Activated CD4-positive, alpha-beta T cell treated with anti-CD3 and anti-CD28 coated beads for 36 hours (primary cell): ENCODE results near the gene SPAG7. TPM values are rescaled to one million over a fixed set of nuclear protein-coding genes. Genes with fewer than 3 reads are reported as not detected.

Experiments
- ATAC-seq: fragments of 200-7000 bp; cut with Tn5 transposase; one replicate; pipeline ENCODE4 v1.10.0; 2021; ENCODE audit warnings: mild to moderate bottlenecking, moderate library complexity
- CTCF ChIA-PET: fragments of 350-600 bp; sonication (Branson Sonifier 250); formaldehyde crosslinking; loops from one replicate; lab custom pipeline; 2021; ENCODE audit warnings: antibody characterized with exemption; lab: Charles Lee
- POLR2A ChIA-PET: fragments of 350-600 bp; sonication (Branson Sonifier 250); formaldehyde crosslinking; loops from one replicate; lab custom pipeline; 2021; ENCODE audit warnings: antibody characterized with exemption, inconsistent platforms; lab: Charles Lee
- DNase-seq: peaks from one replicate; pipeline ENCODE4 v3.0.0-alpha.2; 2020
- H3K27ac Mint-ChIP-seq: one replicate; pipeline ENCODE4 v1.8.0; 2021; ENCODE audit warnings: mixed read lengths
- H3K27me3 Mint-ChIP-seq: one replicate; pipeline ENCODE4 v1.8.0; 2021; ENCODE audit warnings: mixed read lengths
- H3K36me3 Mint-ChIP-seq: one replicate; pipeline ENCODE4 v1.8.0; 2021; ENCODE audit warnings: low read depth, mixed read lengths
- H3K4me1 Mint-ChIP-seq: one replicate; pipeline ENCODE4 v1.8.0; 2021; ENCODE audit warnings: mixed read lengths
- H3K4me3 Mint-ChIP-seq: one replicate; pipeline ENCODE4 v1.8.0; 2021; ENCODE audit warnings: mild to moderate bottlenecking, moderate library complexity, mixed read lengths
- H3K9me3 Mint-ChIP-seq: one replicate; pipeline ENCODE4 v1.8.0; 2021; ENCODE audit warnings: low read depth, mixed read lengths
- intact Hi-C, 2 experiments: fragments of 100-400 bp; cut with DNase I in 1 of 2; cut with micrococcal nuclease in 1 of 2; formaldehyde crosslinking; loops; one replicate each; pipeline versions ENCODE4 v1.14.2 to v1.15.1; 2022 to 2024; cut with DNase I, micrococcal nuclease
- total RNA-seq, 2 experiments: library from RNA; stranded (reverse); gene quantifications; one replicate each; pipeline ENCODE4 v1.2.3, GENCODE V29; 2021

Gene SPAG7
- total RNA-seq, 2 experiments from 2014 or later = 61.4 to 69.4 TPM

DNA sequence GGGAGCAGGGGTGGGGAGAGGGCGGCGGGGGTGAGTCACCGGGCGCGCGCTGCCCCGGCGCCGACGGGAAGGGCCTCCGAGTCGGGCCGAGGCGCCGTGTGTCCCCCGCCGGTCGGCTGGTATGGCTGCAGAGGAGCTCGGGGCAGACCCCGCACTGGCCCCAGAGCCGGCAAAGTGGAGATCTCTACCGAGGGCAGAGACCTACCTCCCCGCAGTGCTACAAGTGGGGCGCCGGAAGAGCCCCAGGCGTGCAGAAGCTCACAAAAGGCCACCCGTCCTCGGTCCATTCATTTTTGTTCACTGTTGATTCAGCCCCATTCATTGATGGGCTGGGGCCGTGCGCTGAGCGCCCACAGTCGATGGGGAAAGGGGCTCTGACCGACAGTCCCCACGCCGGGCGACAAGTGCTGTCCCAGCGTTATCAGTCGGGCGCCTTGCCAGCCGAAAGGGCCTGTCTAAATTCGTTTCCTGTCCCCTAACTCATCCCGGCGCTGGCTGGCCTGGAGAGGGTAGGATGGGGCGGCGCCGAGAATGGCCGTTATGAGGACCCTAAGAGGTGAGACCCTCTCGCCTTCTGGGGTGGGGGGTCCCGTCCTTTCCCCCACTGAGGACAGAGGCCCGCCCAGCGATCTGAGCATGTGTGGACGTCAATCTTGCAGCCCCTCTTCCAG, 17.4 kb downstream of the SPAG7 start:
- CTCF ChIA-PET = interaction anchor here (0.6 to 0.9 kb wide), 2 partner anchors 17 to 161 kb away, joined by 3 to 4 read pairs; partner anchors contain the start of gene SPAG7
- intact Hi-C loops = loop anchor here in 1 of 2 experiments (1.0 kb wide), 2 partner anchors 37 to 128 kb away; partner anchors contain the start of genes CAMTA2 and ZFP3
- Mint-ChIP-seq H3K9me3 (no peaks in the 10 kb centered on the region), H3K27ac (peak overlapping the region; percentile 94), H3K36me3 (peaks cover 30% of the 10 kb centered on the region), H3K4me1 (peaks cover 21% of the 10 kb centered on the region), H3K4me3 (peak overlapping the region; percentile 99), H3K27me3 (no peaks in the 10 kb centered on the region)
- peak; percentile 8 for ATAC-seq
- DNase-seq = peak; percentile 62
- POLR2A ChIA-PET = interaction anchor here (0.5 to 9.2 kb wide), 6 partner anchors 9 to 226 kb away, joined by 3 to 80 read pairs (median 4); partner anchors contain the start of genes RNF167, SLC25A11 and SPAG7

DNA sequence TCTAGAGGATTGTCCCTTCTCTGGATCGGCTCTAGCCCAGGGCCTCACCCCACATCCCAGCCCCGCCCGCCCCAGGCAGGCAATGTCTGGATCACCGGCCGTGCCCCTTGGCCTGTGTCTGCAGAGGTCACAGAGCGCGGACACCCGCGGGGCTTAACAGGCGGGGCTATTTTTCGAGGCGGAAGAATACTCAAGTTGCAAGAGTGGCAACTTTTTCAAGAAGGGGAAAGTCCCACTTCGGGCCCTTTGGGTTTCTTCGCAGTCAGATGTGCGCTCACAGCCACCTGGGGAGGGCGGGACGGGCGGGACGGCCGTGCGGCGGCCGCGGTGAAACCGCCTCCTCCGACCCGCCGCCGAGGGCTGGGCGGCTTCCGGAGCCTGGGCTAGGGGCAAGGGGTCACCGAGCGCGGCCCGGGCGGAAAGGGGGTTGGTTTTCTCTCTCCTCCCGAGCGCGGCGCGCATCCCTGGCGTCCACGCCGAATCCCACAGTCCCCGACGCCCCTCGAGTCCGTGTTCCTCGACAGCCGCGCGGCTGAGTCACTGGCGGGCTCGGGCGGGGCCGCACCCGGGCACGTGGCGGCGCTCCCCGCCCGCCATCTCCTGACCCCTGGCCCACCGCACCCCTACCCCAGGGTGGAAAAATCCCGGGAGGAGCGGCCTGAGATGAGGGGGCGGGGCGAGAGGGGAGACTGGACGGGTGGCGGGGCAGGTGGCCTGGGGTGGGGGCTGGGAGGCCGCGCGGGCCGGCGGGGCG, 18.1 kb downstream of the SPAG7 start:
- Mint-ChIP-seq H3K36me3 (peaks cover 38% of the 10 kb centered on the region), H3K4me1 (peaks cover 28% of the 10 kb centered on the region), H3K27ac (peak overlapping the region; percentile 89), H3K27me3 (no peaks in the 10 kb centered on the region), H3K9me3 (no peaks in the 10 kb centered on the region), H3K4me3 (peak overlapping the region; percentile 99)
- intact Hi-C loops = loop anchor here (1.0 to 10.0 kb wide), 12 partner anchors 18 to 1693 kb away; partner anchors contain the start of genes ATP2A3 (in 1 of the 2), C17orf107 (in 1 of the 2), CAMTA2 (in 1 of the 2) and KIAA0753 (in 1 of the 2)
- peak; percentile 25 for ATAC-seq
- CTCF ChIA-PET = interaction anchor here (0.9 kb wide), 1 partner anchor 18 kb away, joined by 4 read pairs; the partner anchor contains the start of gene SPAG7
- peak; percentile 86 for DNase-seq
- POLR2A ChIA-PET = interaction anchor here (0.6 to 9.2 kb wide), 4 partner anchors 9 to 25 kb away, joined by 3 to 80 read pairs (median 7); partner anchors contain the start of genes RNF167, SLC25A11 and SPAG7

DNA sequence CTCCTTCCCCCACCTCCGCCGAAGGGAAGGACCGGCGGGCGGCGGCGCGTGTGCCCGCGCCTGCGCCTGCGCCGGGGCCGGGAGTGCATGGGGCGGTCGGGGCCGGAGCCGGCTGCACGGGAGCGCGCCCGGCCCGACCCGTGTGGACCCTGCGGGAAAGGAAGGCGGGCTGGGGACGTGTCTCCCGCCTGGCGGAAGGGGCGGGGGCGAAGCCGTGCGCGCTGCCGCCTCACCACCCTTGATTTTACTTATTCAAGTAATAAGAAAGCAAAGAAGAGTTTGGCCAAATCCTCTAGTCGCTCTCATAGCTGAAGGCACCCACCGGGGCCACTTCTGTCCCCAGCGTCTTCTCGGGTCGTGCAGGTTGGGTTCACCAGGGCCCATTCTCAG, 18.7 kb downstream of the SPAG7 start:
- ChIA-PET POLR2A (interaction anchor here (0.8 to 9.2 kb wide), 2 partner anchors 9 to 19 kb away, joined by 8 to 80 read pairs; partner anchors contain the start of genes RNF167, SLC25A11 and SPAG7), CTCF (interaction anchor here (0.6 kb wide), 1 partner anchor 19 kb away, joined by 5 read pairs; the partner anchor contains the start of gene SPAG7)
- Mint-ChIP-seq H3K36me3 (peaks cover 42% of the 10 kb centered on the region), H3K27ac (peak overlapping the region; percentile 100), H3K4me3 (peak overlapping the region; percentile 99), H3K4me1 (peaks cover 34% of the 10 kb centered on the region), H3K9me3 (no peaks in the 10 kb centered on the region), H3K27me3 (no peaks in the 10 kb centered on the region)
- intact Hi-C loops = loop anchor here (1.0 to 10.0 kb wide), 16 partner anchors 9 to 1693 kb away; partner anchors contain the start of genes ARRB2 (in 2 of the 2), RNF167 (in 2 of the 2), SLC25A11 (in 2 of the 2) and SPAG7 (in 2 of the 2)
- peak; percentile 39 for ATAC-seq
- peak; percentile 88 for DNase-seq

DNA sequence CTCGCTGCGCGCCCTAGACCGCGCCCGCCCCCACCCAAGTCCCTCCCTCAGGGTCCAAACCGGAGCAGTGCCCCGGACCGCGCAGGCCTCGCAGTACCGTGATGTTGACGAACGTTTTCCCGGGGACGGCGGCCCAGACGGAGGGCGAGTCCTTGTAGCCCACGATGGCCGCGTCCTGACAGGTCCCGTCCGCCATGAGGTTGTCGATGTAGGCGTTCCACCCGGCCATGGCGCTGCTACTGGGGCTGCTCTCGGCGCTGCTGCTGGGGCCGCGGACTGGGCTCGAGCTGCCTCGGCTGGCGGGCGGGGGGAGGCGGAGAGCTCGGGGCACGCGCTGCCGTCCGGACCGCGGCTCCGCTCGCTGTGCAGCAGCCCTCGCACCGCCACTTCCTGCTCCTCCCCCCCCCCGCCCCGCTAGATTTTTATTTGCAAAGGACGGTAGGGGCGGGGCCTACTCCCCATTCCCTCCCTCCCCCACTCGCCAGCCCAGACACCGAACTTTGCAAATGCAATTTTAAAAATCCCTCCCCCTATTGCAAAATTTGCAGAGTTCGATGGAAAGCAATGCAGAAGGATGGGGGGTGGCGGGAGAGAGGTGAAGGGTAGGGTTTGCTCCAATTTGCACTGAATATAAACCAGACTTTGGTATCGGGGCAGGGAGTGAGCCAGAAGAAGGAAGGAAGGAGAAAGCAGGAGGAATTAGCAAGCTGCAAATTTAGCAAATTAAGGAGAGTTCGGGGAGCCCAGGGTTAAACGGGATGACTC, 19.3 kb downstream of the SPAG7 start, which contains the start of gene PFN1:
Gene PFN1, minus strand, starts transcription at position 365 of the 765 bp plus-strand sequence. Its CDS starts 136 bp downstream, at position 229.
- Mint-ChIP-seq H3K4me3 (peak within 1 kb of the TSS; percentile 99), H3K9me3 (no peaks in the 10 kb centered on the region), H3K4me1 (peaks cover 40% of the 10 kb centered on the region), H3K36me3 (peaks cover 44% of the 10 kb centered on the region), H3K27ac (peak within 1 kb of the TSS; percentile 100), H3K27me3 (no peaks in the 10 kb centered on the region)
- intact Hi-C loops = loop anchor here (1.0 to 10.0 kb wide), 14 partner anchors 8 to 1694 kb away; partner anchors contain the start of genes ARRB2 (in 2 of the 2), RNF167 (in 2 of the 2), SLC25A11 (in 2 of the 2) and ATP2A3 (in 1 of the 2)
- ChIA-PET CTCF (interaction anchor here (0.6 to 1.0 kb wide), 2 partner anchors 19 kb away, joined by 4 to 5 read pairs; partner anchors contain the start of gene SPAG7), POLR2A (interaction anchor here (0.8 to 9.2 kb wide), 3 partner anchors 8 to 50 kb away, joined by 3 to 80 read pairs (median 8); partner anchors contain the start of genes KIF1C, RNF167, SLC25A11 and SPAG7)
- DNase-seq (peak; percentile 96), ATAC-seq (peak; percentile 23)

DNA sequence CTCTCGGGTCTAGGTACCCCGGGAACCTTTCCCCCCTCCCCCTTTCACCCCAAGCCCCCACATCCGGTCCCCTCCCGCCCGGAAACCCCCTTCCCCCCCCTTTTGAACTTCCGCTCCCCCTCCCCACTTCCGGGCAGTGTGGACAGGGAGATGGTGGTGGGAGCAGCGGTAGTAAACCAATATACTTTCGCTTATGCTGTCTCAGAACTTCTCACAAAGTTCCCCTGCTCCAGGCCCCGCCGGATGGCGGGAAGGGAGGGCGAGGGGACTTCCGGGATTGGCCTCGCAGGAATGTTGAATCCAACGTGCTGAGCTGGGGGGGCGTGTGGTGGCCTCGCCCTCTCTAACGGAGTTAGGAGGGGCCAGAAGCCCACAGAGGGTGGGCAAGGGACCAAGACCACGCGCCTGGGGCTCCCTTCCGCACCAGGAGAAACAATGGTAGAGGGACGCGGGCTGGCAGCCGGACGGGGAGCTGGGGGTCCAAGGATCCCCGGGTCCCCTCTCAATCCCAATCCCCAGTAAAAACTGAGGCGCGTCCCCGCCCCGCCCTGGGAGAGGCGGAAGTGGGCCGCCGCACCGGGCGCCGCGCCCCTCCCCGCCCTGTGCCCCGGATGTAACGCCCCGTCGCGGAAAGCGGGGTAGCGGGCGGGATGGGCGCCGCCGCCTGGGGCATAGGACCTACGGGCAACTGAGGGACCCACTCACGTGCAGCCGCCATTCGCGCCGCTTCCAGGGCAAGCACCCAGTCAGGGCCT, 20.0 kb downstream of the SPAG7 start:
- POLR2A ChIA-PET = interaction anchor here (0.6 to 9.2 kb wide), 3 partner anchors 20 to 336 kb away, joined by 3 to 80 read pairs (median 4); partner anchors contain the start of genes KIF1C and SPAG7
- Mint-ChIP-seq H3K4me1 (peaks cover 47% of the 10 kb centered on the region), H3K9me3 (no peaks in the 10 kb centered on the region), H3K4me3 (peak overlapping the region; percentile 99), H3K27ac (peak overlapping the region; percentile 100), H3K36me3 (peaks cover 51% of the 10 kb centered on the region), H3K27me3 (no peaks in the 10 kb centered on the region)
- ATAC-seq (peak; percentile 6), DNase-seq (peak; percentile 84)
- intact Hi-C loops = loop anchor here (1.0 to 10.0 kb wide), 14 partner anchors 7 to 1695 kb away; partner anchors contain the start of genes ARRB2 (in 2 of the 2), RNF167 (in 2 of the 2), SLC25A11 (in 2 of the 2) and ATP2A3 (in 1 of the 2)
- CTCF ChIA-PET = interaction anchor here (1.0 kb wide), 1 partner anchor 20 kb away, joined by 4 read pairs; the partner anchor contains the start of gene SPAG7

DNA sequence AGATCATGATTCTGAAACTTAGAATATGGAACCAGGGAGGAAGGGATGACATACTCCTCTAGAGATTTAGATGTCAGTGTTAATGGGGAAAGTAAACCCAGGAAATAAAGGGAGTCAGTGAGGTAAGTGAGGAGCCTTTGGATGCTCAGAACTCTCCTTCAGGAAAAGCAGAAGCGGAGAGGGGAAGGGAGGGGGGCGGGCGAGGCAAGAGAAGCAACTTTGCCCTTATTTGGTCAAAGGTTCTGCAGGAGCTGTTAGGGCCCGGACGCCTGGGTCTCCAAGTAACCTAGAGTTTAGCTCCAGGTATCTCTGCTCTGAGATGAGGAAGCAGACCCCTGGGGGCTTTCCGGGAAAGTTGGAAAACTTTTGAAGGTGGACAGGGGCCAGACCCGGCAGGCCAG, 20.6 kb downstream of the SPAG7 start:
- ATAC-seq (no peak), DNase-seq (no peak)
- H3K27me3 Mint-ChIP-seq = no peaks in the 10 kb centered on the region
- no peaks in the 10 kb centered on the region for H3K9me3 Mint-ChIP-seq
- H3K27ac Mint-ChIP-seq = peak overlapping the region; percentile 86
- H3K4me1 Mint-ChIP-seq = peaks cover 53% of the 10 kb centered on the region
- H3K4me3 Mint-ChIP-seq = peak overlapping the region; percentile 99
- intact Hi-C loops = loop anchor here (5.0 to 10.0 kb wide), 5 partner anchors 150 to 1695 kb away; partner anchors contain the start of genes ATP2A3 (in 1 of the 2), KIAA0753 (in 1 of the 2), PSMB6 (in 1 of the 2) and TXNDC17 (in 1 of the 2)
- peaks cover 57% of the 10 kb centered on the region for H3K36me3 Mint-ChIP-seq
- POLR2A ChIA-PET = interaction anchor here (0.6 to 9.2 kb wide), 2 partner anchors 21 to 337 kb away, joined by 4 to 80 read pairs; partner anchors contain the start of gene SPAG7
- CTCF ChIA-PET = interaction anchor here (1.0 kb wide), 1 partner anchor 20 kb away, joined by 4 read pairs; the partner anchor contains the start of gene SPAG7

DNA sequence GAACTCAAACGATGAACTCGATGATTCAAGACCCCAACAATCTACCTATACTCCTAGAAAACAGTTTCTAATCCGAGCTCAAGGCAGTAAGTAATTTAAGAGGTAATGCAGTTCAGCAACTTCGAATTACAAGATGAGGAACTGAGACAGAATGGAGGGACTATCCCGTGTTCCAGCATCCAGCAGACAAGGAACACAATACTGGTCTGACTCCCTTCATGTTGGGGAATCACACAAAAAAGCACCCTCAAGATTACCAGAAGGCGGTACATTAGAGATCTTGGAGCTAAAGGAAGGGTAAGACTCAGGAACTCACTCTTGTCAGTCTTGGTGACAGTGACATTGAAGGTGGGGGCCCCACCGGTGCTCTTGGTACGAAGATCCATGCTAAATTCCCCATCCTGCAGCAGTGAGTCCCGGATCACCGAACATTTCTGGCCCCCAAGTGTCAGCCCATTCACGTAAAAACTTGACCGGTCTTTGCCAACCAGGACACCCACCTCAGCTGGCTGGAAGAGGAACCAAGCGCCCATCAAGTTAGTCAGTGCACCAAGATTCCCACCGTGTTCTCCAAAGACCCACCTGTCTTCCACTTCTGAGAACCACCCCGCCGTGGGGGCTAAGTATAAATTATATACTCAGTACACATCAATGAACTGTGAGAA, 21.2 kb downstream of the SPAG7 start:
- Mint-ChIP-seq H3K27ac (peak overlapping the region; percentile 86), H3K9me3 (no peaks in the 10 kb centered on the region), H3K4me3 (peak overlapping the region; percentile 99), H3K27me3 (no peaks in the 10 kb centered on the region), H3K4me1 (peaks cover 55% of the 10 kb centered on the region), H3K36me3 (peaks cover 63% of the 10 kb centered on the region)
- POLR2A ChIA-PET = interaction anchor here (9.2 kb wide), 1 partner anchor 21 kb away, joined by 80 read pairs; the partner anchor contains the start of gene SPAG7
- DNase-seq (no peak), ATAC-seq (no peak)
- CTCF ChIA-PET = interaction anchor here (1.2 to 1.3 kb wide), 2 partner anchors 12 to 23 kb away, joined by 6 read pairs; no protein-coding TSS in a partner anchor
- intact Hi-C loops = loop anchor here (5.0 to 10.0 kb wide), 5 partner anchors 149 to 1696 kb away; partner anchors contain the start of genes ATP2A3 (in 1 of the 2), KIAA0753 (in 1 of the 2), PSMB6 (in 1 of the 2) and TXNDC17 (in 1 of the 2)

DNA sequence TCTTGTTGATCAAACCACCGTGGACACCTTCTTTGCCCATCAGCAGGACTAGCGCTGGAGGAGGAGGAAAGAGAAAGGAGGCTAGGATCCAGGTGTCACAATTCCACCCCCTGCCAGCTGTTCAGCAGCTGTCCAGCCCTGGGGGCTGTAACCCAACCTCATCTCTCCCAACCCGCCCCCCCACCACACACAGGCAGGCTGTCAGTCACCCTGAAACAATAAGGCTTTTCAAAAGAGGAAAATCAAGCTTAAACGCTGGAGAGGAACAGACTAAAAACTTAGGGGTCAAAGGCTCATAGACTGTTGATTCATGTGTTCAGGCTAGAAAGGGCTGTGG, 21.7 kb downstream of the SPAG7 start:
- Mint-ChIP-seq H3K4me1 (peaks cover 54% of the 10 kb centered on the region), H3K4me3 (peak overlapping the region; percentile 99), H3K9me3 (no peaks in the 10 kb centered on the region), H3K27ac (peak overlapping the region; percentile 86), H3K36me3 (peaks cover 68% of the 10 kb centered on the region), H3K27me3 (no peaks in the 10 kb centered on the region)
- no peak for DNase-seq
- intact Hi-C loops = loop anchor here (1.0 to 10.0 kb wide), 6 partner anchors 23 to 1696 kb away; partner anchors contain the start of genes ATP2A3 (in 1 of the 2), KIAA0753 (in 1 of the 2), PSMB6 (in 1 of the 2) and TXNDC17 (in 1 of the 2)
- ATAC-seq = no peak
- ChIA-PET POLR2A (interaction anchor here (9.2 kb wide), 1 partner anchor 22 kb away, joined by 80 read pairs; the partner anchor contains the start of gene SPAG7), CTCF (interaction anchor here (1.2 to 1.3 kb wide), 2 partner anchors 12 to 24 kb away, joined by 6 read pairs; no protein-coding TSS in a partner anchor)
